HepG2 (cell line): ENCODE data around the gene AS3MT. TPM values are rescaled to one million over a fixed set of nuclear protein-coding genes. Genes with fewer than 3 reads are reported as not detected.
A peak's percentile ranks its signal among the peaks of the same experiment; 100 is the strongest.

Source experiments
- ATAC-seq: fragments of 200-7000 bp; cut with Tn5 transposase; 3 replicates; pipeline ENCODE4 v1.9.1; 2020; ENCODE audit warnings: mild to moderate bottlenecking, moderate library complexity
- BruUV-seq: library from RNA; stranded (reverse); fragments of 400-500 nt; replicated peaks from 2 replicates; lab custom pipeline; 2021; lab: Mats Ljungman, UMichigan
- CTCF ChIA-PET: fragments of 300-600 bp; formaldehyde crosslinking; extraction: SDS; loops from one replicate; lab custom pipeline; 2021; ENCODE audit warnings: low total read pairs, inconsistent platforms, low intra/inter-chr PET ratio; lab: Yijun Ruan, JAX
- POLR2A ChIA-PET: fragments of 350-600 bp; sonication (Branson Sonifier 250); formaldehyde crosslinking; loops from one replicate; lab custom pipeline; 2020; ENCODE audit warnings: antibody characterized with exemption, inconsistent platforms; lab: Yijun Ruan, JAX
- DNase-seq: peaks from one replicate; pipeline ENCODE4 v3.0.0-alpha.2; 2015; ENCODE audit warnings: low spot score
- FAIRE-seq: peaks from 3 replicates; lab custom pipeline; 2011; peaks lifted over from hg19 to GRCh38; lab: Jason Lieb, UNC
- H2AFZ ChIP-seq: one replicate; pipeline ENCODE4 v1.6.1; 2011; ENCODE audit warnings: low read length, inconsistent platforms
- H3K27ac ChIP-seq: fragments of 300-600 bp; 3 replicates; pipeline ENCODE4 v1.8.0; 2011; ENCODE audit warnings: mixed run types, mild to moderate bottlenecking, mixed read lengths, low read length, inconsistent platforms; ENCODE audit not compliant: insufficient read depth; ENCODE audit errors: extremely low read length
- H3K27me3 ChIP-seq, 2 experiments: fragments of 200-600 bp in 1 of 2; 2 replicates in 1 of 2; 3 replicates in 1 of 2; pipeline versions ENCODE4 v1.6.0 to v1.8.0; 2011; ENCODE audit warnings: low read length in 2 of 2, mild to moderate bottlenecking in 2 of 2, moderate library complexity in 2 of 2, inconsistent platforms in 1 of 2; ENCODE audit not compliant: insufficient read depth in 2 of 2, control insufficient read depth in 1 of 2
- H3K36me3 ChIP-seq, 2 experiments: fragments of 200-600 bp in 1 of 2; replicated peaks in 1 of 2; 2 replicates in 1 of 2; 3 replicates in 1 of 2; pipeline versions ENCODE4 v1.5.1 to v1.8.0; 2011; ENCODE audit warnings: low read length in 2 of 2, inconsistent platforms in 1 of 2; ENCODE audit not compliant: insufficient read depth in 2 of 2, control insufficient read depth in 1 of 2
- H3K4me1 ChIP-seq: 2 replicates; pipeline ENCODE4 v1.5.1; 2012; ENCODE audit warnings: low read length, inconsistent platforms; ENCODE audit not compliant: insufficient read depth
- H3K4me2 ChIP-seq: 2 replicates; pipeline ENCODE4 v1.6.0; 2011; ENCODE audit warnings: low read depth, low read length, inconsistent platforms
- H3K4me3 ChIP-seq, 3 experiments: fragments of 200-600 bp in 1 of 3; sonication (generic), shearing (Covaris generic) in 1 of 3; replicated peaks in 1 of 3; 2 replicates each; pipeline ENCODE4 v1.5.1; 2011 to 2016; ENCODE audit warnings: low read length in 3 of 3, inconsistent platforms in 2 of 3, low read depth in 2 of 3, mild to moderate bottlenecking in 2 of 3, control low read depth in 1 of 3, mixed read lengths in 1 of 3; ENCODE audit not compliant: insufficient read depth in 1 of 3
- H3K79me2 ChIP-seq: one replicate; pipeline ENCODE4 v1.6.1; 2011; ENCODE audit warnings: low read length, inconsistent platforms; ENCODE audit not compliant: insufficient read depth
- H3K9ac ChIP-seq: 2 replicates; pipeline ENCODE4 v1.6.0; 2011; ENCODE audit warnings: mild to moderate bottlenecking, low read depth, low read length, inconsistent platforms; ENCODE audit not compliant: insufficient read depth
- H3K9me3 ChIP-seq: 2 replicates; pipeline ENCODE4 v1.5.1; 2012; ENCODE audit warnings: mild to moderate bottlenecking, low read length
- H4K20me1 ChIP-seq: 2 replicates; pipeline ENCODE4 v1.6.0; 2011; ENCODE audit warnings: inconsistent platforms, mild to moderate bottlenecking, low read length, moderate library complexity; ENCODE audit not compliant: insufficient read depth
- GATAD1 ChIP-seq: IDR thresholded peaks from 2 replicates; pipeline ENCODE4 v1.6.1; 2016; ENCODE audit warnings: missing genetic modification reagents, missing compliant biosample characterization
- JDP2 ChIP-seq: sonication (generic); formaldehyde crosslinking; IDR thresholded peaks from 2 replicates; pipeline ENCODE4 v1.8.1; 2022; ENCODE audit warnings: missing genetic modification reagents, borderline replicate concordance
- MXI1 ChIP-seq: IDR thresholded peaks from 3 replicates; pipeline ENCODE4 v1.6.1; 2012; ENCODE audit warnings: low read depth, low read length, inconsistent platforms, borderline replicate concordance
- MYC ChIP-seq: sonication (generic); formaldehyde crosslinking; IDR thresholded peaks from 2 replicates; pipeline ENCODE4 v1.9.0; 2021; ENCODE audit warnings: missing genetic modification reagents, borderline replicate concordance
- RBM22 ChIP-seq: fragments of 200-400 bp; formaldehyde crosslinking; optimal IDR thresholded peaks from 2 replicates; pipeline ENCODE3; 2017; ENCODE audit warnings: mild to moderate bottlenecking, low read length, moderate library complexity
- RXRB ChIP-seq: IDR thresholded peaks from 2 replicates; pipeline ENCODE4 v1.6.1; 2016; ENCODE audit warnings: borderline replicate concordance, missing genetic modification reagents, missing compliant biosample characterization
- ZNF207 ChIP-seq: fragments of 450-650 bp; IDR thresholded peaks from 2 replicates; pipeline ENCODE4 v1.6.1; 2016; ENCODE audit warnings: antibody characterized with exemption, borderline replicate concordance
- ZNF577 ChIP-seq: sonication (generic); formaldehyde crosslinking; IDR thresholded peaks from 2 replicates; pipeline ENCODE4 v1.4.0; 2020; ENCODE audit warnings: mild to moderate bottlenecking, low read depth, missing genetic modification reagents, borderline replicate concordance
- WGBS: methylation state at CpG from one replicate; pipeline ENCODE4 v1.1.6; 2017; ENCODE audit warnings: low lambda C conversion rate; 5-methylcytosine and 5-hydroxymethylcytosine counted together
- in situ Hi-C: cut with HindIII; loops from 2 replicates; pipeline ENCODE4 v1.10.0; 2017; ENCODE audit warnings: low pct_unique_long_range_greater_than_20kb; ENCODE audit not compliant: extremely low pct_ligation_motif_present
- intact Hi-C: fragments of 100-400 bp; cut with micrococcal nuclease; formaldehyde crosslinking; loops from one replicate; pipeline ENCODE4 v1.10.0; 2022; ENCODE audit not compliant: unreplicated experiment
- polyA plus RNA-seq, 8 experiments: library from polyadenylated mRNA; depleted of rRNA in 3 of 8; stranded (reverse) in 7 of 8; unstranded in 1 of 8; fragments of >200 nt; fragmentation: Illumina TruSeq in 4 of 8; extraction: Trizol in 4 of 8; gene quantifications; 2 replicates each; pipeline versions ENCODE4 v1.2.1 to v1.2.3, GENCODE V29; 2011 to 2016; ENCODE audit warnings: low read depth in 4 of 8, missing spikeins in 1 of 8, mixed read lengths in 1 of 8; ENCODE audit not compliant: insufficient read depth in 1 of 8
- total RNA-seq, 5 experiments: library from RNA; depleted of rRNA; stranded (reverse); fragments of >200 nt; fragmentation: Illumina TruSeq; extraction: Trizol; gene quantifications; 2 replicates each; pipeline ENCODE4 v1.2.3, GENCODE V29; 2016; ENCODE audit warnings: low read depth in 1 of 5
- TF ChIP-seq, protein P1 (sequence below), 2 experiments: IDR thresholded peaks; 2 replicates each; pipeline ENCODE4 v1.6.1; 2011 to 2012; ENCODE audit warnings: low read length in 2 of 2, borderline replicate concordance in 1 of 2, low read depth in 1 of 2, mild to moderate bottlenecking in 1 of 2, moderate library complexity in 1 of 2
- TF ChIP-seq, protein P2 (sequence below): sonication (generic); formaldehyde crosslinking; IDR thresholded peaks from 2 replicates; pipeline ENCODE4 v1.4.0; 2020; ENCODE audit warnings: missing genetic modification reagents
- TF ChIP-seq, protein P3 (sequence below): sonication (generic); formaldehyde crosslinking; IDR thresholded peaks from 2 replicates; pipeline ENCODE4 v1.8.0; 2022; ENCODE audit warnings: mild to moderate bottlenecking, missing genetic modification reagents, moderate library complexity

The AS3MT gene
- total and polyA plus RNA-seq, 2 of the 13 experiments (the other 11 are each of a cell fraction or from before 2014, with no cell fraction given) = 8.7 to 17.4 TPM

DNA sequence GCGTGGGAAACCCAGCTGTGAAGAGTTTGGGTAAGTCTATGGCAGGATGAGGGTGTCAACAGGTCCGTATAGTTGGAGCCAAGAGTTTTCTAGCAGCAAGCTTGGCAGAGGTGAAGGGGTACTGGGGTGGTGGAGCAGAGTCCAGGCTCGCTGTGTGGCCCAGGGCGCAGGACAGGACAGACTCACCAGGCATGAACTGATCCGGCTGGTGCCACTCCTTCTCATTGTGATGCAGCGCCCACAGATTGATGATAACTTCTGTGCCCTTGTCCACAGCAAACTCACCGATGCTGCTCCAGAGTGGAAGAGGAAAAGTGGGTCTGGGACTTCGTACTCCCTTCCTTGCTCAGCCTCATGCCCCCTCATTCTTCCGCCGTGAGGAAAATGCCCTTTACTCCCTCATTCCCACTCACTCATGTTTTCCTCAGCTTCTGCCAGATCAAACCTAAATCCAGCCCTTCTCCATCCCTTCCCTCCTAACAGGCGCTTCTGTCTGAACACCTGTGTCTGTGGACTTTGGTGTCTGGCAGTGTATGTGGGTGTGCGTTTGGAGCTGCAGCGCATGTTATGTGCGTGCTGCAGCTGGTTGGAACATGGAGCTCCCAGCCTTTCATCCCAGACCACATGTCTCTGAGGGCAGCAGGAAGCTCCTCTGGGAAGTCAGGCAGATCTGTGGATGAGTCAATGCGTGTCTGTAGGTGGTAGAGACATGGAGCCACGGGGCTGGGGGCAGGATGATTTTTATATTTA is 37.8 kb upstream of the AS3MT start (continued):
- TF ChIP-seq, protein P1, sequence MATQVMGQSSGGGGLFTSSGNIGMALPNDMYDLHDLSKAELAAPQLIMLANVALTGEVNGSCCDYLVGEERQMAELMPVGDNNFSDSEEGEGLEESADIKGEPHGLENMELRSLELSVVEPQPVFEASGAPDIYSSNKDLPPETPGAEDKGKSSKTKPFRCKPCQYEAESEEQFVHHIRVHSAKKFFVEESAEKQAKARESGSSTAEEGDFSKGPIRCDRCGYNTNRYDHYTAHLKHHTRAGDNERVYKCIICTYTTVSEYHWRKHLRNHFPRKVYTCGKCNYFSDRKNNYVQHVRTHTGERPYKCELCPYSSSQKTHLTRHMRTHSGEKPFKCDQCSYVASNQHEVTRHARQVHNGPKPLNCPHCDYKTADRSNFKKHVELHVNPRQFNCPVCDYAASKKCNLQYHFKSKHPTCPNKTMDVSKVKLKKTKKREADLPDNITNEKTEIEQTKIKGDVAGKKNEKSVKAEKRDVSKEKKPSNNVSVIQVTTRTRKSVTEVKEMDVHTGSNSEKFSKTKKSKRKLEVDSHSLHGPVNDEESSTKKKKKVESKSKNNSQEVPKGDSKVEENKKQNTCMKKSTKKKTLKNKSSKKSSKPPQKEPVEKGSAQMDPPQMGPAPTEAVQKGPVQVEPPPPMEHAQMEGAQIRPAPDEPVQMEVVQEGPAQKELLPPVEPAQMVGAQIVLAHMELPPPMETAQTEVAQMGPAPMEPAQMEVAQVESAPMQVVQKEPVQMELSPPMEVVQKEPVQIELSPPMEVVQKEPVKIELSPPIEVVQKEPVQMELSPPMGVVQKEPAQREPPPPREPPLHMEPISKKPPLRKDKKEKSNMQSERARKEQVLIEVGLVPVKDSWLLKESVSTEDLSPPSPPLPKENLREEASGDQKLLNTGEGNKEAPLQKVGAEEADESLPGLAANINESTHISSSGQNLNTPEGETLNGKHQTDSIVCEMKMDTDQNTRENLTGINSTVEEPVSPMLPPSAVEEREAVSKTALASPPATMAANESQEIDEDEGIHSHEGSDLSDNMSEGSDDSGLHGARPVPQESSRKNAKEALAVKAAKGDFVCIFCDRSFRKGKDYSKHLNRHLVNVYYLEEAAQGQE (IDR thresholded peaks at IDR 0.05; ENCODE audit: borderline replicate concordance in 1 of 2, low read depth in 1 of 2, low read length in 2 of 2) = no peak
- TF ChIP-seq GATAD1 (CRISPR knock-in tag) = 0 out of 2 replicates have a peak, but pooled peaks have one; percentile 17

DNA sequence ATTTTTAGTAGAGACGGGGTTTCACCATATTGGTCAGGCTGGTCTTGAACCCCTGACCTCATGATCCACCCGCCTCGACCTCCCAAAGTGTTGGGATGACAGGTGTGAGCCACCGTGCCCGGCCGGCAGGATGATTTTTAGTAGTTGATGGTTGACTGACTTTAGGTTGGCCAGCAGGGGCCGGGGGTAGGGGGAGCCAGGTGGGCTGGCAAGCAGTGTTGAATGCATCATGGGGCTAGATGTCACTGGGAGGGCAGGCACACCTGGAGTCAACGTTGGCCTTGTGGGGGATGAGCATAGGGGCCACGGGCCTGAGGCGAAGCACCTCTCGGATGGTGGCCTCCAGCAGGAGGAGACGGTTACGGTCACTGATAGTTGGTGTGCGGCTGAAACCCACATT is 37.0 kb upstream of the AS3MT start:
- H3K36me3 ChIP-seq = no peaks in the 10 kb centered on the region
- H3K27ac ChIP-seq = no peak overlapping the region
- no TSS peak for BruUV-seq
- no peaks in the 10 kb centered on the region for H4K20me1 ChIP-seq
- in situ Hi-C loops = loop anchor here (5.0 kb wide), 1 partner anchor 235 kb away; no protein-coding TSS in a partner anchor
- no peaks in the 10 kb centered on the region for H3K79me2 ChIP-seq
- 93% methylated on average over 10 of the region's 14 CpGs for WGBS
- intact Hi-C loops = no loop called here
- no peak for TF ChIP-seq MYC (CRISPR knock-in tag)
- no peak for TF ChIP-seq JDP2 (CRISPR knock-in tag)
- TF ChIP-seq, protein P2, sequence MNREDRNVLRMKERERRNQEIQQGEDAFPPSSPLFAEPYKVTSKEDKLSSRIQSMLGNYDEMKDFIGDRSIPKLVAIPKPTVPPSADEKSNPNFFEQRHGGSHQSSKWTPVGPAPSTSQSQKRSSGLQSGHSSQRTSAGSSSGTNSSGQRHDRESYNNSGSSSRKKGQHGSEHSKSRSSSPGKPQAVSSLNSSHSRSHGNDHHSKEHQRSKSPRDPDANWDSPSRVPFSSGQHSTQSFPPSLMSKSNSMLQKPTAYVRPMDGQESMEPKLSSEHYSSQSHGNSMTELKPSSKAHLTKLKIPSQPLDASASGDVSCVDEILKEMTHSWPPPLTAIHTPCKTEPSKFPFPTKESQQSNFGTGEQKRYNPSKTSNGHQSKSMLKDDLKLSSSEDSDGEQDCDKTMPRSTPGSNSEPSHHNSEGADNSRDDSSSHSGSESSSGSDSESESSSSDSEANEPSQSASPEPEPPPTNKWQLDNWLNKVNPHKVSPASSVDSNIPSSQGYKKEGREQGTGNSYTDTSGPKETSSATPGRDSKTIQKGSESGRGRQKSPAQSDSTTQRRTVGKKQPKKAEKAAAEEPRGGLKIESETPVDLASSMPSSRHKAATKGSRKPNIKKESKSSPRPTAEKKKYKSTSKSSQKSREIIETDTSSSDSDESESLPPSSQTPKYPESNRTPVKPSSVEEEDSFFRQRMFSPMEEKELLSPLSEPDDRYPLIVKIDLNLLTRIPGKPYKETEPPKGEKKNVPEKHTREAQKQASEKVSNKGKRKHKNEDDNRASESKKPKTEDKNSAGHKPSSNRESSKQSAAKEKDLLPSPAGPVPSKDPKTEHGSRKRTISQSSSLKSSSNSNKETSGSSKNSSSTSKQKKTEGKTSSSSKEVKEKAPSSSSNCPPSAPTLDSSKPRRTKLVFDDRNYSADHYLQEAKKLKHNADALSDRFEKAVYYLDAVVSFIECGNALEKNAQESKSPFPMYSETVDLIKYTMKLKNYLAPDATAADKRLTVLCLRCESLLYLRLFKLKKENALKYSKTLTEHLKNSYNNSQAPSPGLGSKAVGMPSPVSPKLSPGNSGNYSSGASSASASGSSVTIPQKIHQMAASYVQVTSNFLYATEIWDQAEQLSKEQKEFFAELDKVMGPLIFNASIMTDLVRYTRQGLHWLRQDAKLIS (CRISPR knock-in tag) = no peak
- TF ChIP-seq RBM22 = no peak
- TF ChIP-seq, protein P3, sequence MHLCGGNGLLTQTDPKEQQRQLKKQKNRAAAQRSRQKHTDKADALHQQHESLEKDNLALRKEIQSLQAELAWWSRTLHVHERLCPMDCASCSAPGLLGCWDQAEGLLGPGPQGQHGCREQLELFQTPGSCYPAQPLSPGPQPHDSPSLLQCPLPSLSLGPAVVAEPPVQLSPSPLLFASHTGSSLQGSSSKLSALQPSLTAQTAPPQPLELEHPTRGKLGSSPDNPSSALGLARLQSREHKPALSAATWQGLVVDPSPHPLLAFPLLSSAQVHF (CRISPR knock-in tag) = no peak
- TF ChIP-seq RXRB = no peak
- TF ChIP-seq MXI1 = no peak
- TF ChIP-seq ZNF577 = no peak
- no peak for TF ChIP-seq ZNF207
- no peak overlapping the region for H3K4me2 ChIP-seq
- no peak overlapping the region for H3K9ac ChIP-seq
- H3K4me1 ChIP-seq = peaks cover 27% of the 10 kb centered on the region
- no peak overlapping the region for H3K4me3 ChIP-seq
- no peak overlapping the region for H2AFZ ChIP-seq
- H3K9me3 ChIP-seq = no peaks in the 10 kb centered on the region
- POLR2A ChIA-PET = interaction anchor here (1.0 to 1.7 kb wide), 2 partner anchors 16 to 78 kb away, joined by 4 read pairs; no protein-coding TSS in a partner anchor
- DNase-seq (no peak), ATAC-seq (no peak), FAIRE-seq (no peak)
- no peaks in the 10 kb centered on the region; a peak in 2 of 5 replicates for H3K27me3 ChIP-seq
- CTCF ChIA-PET = no interaction called here
